A549 (cell line): ENCODE results near the gene OR2C3.

Experiments used
- BHLHE40 ChIP-seq: IDR thresholded peaks from 2 replicates; pipeline ENCODE4 v1.6.1; 2012; ENCODE audit warnings: low read depth, low read length, inconsistent platforms
- CEBPB ChIP-seq, 2 experiments: fragments of >200 bp in 1 of 2; sonication (Bioruptor Twin) in 1 of 2; formaldehyde crosslinking in 1 of 2; IDR thresholded peaks; 2 replicates each; pipeline ENCODE4 v1.6.1; 2012 to 2016
- CHD2 ChIP-seq: fragments of 150-350 bp; IDR thresholded peaks from 2 replicates; pipeline ENCODE4 v1.6.1; 2014; ENCODE audit warnings: low read length; ENCODE audit not compliant: partially characterized antibody
- CTCF ChIP-seq: fragments of >200 bp; sonication (Bioruptor Twin); formaldehyde crosslinking; IDR thresholded peaks from 3 replicates; pipeline ENCODE4 v1.5.1; 2016
- JUNB ChIP-seq: fragments of >200 bp; sonication (Bioruptor Twin); formaldehyde crosslinking; IDR thresholded peaks from 2 replicates; pipeline ENCODE4 v1.6.1; 2016
- NFE2L2 ChIP-seq: fragments of 150-350 bp; conservative IDR thresholded peaks from 2 replicates; pipeline ENCODE4 v1.6.1; 2014; ENCODE audit warnings: low read length
- POLR2A ChIP-seq: IDR thresholded peaks from 2 replicates; pipeline ENCODE4 v1.6.1; 2012; ENCODE audit warnings: mild to moderate bottlenecking, low read length
- RAD21 ChIP-seq, 2 experiments: fragments of >200 bp in 1 of 2; sonication (Bioruptor Twin) in 1 of 2; formaldehyde crosslinking in 1 of 2; IDR thresholded peaks in 1 of 2; conservative IDR thresholded peaks in 1 of 2; 2 replicates in 1 of 2; 3 replicates in 1 of 2; pipeline ENCODE4 v1.6.1; 2012 to 2018; ENCODE audit warnings: inconsistent platforms in 1 of 2
- RCOR1 ChIP-seq: fragments of 150-350 bp; IDR thresholded peaks from 2 replicates; pipeline ENCODE4 v1.6.1; 2014; ENCODE audit warnings: antibody characterized with exemption, low read length, low read depth
- RFX5 ChIP-seq: fragments of 450-650 bp; IDR thresholded peaks from 2 replicates; pipeline ENCODE4 v1.7.1; 2014; ENCODE audit warnings: antibody characterized with exemption, mild to moderate bottlenecking, moderate library complexity
- USF2 ChIP-seq: fragments of 450-650 bp; IDR thresholded peaks from 2 replicates; pipeline ENCODE4 v1.6.1; 2014; ENCODE audit warnings: antibody characterized with exemption
- TF ChIP-seq, protein P1 (sequence below): fragments of 200-600 bp; sonication (generic); IDR thresholded peaks from 2 replicates; pipeline ENCODE4 v1.6.1; 2016; ENCODE audit warnings: antibody characterized with exemption, mild to moderate bottlenecking, moderate library complexity

DNA sequence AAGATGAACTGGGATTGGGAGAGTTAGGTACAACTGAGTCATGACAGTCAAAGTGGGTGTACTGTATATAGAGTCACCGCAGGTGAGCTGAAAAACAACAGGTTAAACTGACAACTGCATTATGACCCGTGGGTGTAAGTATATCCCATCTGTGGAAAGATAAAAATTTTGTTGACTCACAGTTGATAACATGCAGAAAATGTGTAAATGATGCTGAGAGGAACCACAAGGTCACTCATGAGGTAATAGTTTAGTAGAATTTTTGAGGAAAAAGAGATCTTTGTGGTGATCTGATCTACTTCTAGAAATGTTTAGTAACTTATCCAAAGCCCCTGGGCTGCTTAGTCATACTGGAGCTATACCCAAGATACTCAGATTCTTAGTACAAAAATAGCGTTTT lies 838 bp downstream of the OR2C3 start:
- TF ChIP-seq CTCF: no peak
- no peak for TF ChIP-seq CEBPB (IDR thresholded peaks at IDR 0.05)
- TF ChIP-seq NFE2L2: no peak
- TF ChIP-seq CHD2: no peak
- no peak for TF ChIP-seq RFX5
- no peak for TF ChIP-seq USF2
- no peak for TF ChIP-seq RCOR1
- TF ChIP-seq BHLHE40: no peak
- no peak for TF ChIP-seq RAD21 (conservative IDR thresholded peaks at IDR 0.05 in 1 of 2, IDR thresholded peaks at IDR 0.05 in 1 of 2)
- no peak for TF ChIP-seq JUNB
- TF ChIP-seq POLR2A: no peak
- TF ChIP-seq, protein P1, sequence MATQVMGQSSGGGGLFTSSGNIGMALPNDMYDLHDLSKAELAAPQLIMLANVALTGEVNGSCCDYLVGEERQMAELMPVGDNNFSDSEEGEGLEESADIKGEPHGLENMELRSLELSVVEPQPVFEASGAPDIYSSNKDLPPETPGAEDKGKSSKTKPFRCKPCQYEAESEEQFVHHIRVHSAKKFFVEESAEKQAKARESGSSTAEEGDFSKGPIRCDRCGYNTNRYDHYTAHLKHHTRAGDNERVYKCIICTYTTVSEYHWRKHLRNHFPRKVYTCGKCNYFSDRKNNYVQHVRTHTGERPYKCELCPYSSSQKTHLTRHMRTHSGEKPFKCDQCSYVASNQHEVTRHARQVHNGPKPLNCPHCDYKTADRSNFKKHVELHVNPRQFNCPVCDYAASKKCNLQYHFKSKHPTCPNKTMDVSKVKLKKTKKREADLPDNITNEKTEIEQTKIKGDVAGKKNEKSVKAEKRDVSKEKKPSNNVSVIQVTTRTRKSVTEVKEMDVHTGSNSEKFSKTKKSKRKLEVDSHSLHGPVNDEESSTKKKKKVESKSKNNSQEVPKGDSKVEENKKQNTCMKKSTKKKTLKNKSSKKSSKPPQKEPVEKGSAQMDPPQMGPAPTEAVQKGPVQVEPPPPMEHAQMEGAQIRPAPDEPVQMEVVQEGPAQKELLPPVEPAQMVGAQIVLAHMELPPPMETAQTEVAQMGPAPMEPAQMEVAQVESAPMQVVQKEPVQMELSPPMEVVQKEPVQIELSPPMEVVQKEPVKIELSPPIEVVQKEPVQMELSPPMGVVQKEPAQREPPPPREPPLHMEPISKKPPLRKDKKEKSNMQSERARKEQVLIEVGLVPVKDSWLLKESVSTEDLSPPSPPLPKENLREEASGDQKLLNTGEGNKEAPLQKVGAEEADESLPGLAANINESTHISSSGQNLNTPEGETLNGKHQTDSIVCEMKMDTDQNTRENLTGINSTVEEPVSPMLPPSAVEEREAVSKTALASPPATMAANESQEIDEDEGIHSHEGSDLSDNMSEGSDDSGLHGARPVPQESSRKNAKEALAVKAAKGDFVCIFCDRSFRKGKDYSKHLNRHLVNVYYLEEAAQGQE: no peak
